CD4-positive, alpha-beta T cell treated with Interleukin-17A for 4 hours (primary cell): Measurements from ENCODE around the gene RNU1-3.
A peak's percentile ranks its signal among the peaks of the same experiment; 100 is the strongest.
"Not testable (repeated sequence)": the region's sequence is repeated elsewhere in the genome, so short reads cannot be mapped to it uniquely, and the experiment has no call there.

ENCODE experiments used
- DNase-seq: peaks from one replicate; pipeline ENCODE4 v3.0.0-alpha.2; 2020; ENCODE audit warnings: mixed read lengths

Gene RNU1-3

GRCh38 chr1:16693449-16694307 is 26.9 kb upstream of the RNU1-3 start:
- not testable (repeated sequence) for DNase-seq

GRCh38 chr1:16692717-16693448 is 26.1 kb upstream of the RNU1-3 start:
- not testable (repeated sequence) for DNase-seq

- DNase-seq, result not testable (repeated sequence)
Measured at GRCh38 chr1:16692283-16692682, 25.5 kb upstream of the RNU1-3 start.

- DNase-seq, result not testable (repeated sequence)
Measured at GRCh38 chr1:16690971-16691682, 24.4 kb upstream of the RNU1-3 start.

- DNase-seq, result not testable (repeated sequence)
Measured at GRCh38 chr1:16687132-16687800, 20.5 kb upstream of the RNU1-3 start.

- DNase-seq, result not testable (repeated sequence)
Measured at GRCh38 chr1:16685445-16686371, 19.0 kb upstream of the RNU1-3 start.

- not testable (repeated sequence) for DNase-seq
Measured at GRCh38 chr1:16684738-16685337, 18.1 kb upstream of the RNU1-3 start.

GRCh38 chr1:16684152-16684551 is 17.4 kb upstream of the RNU1-3 start:
- not testable (repeated sequence) for DNase-seq

GRCh38 chr1:16682803-16683202 is 16.1 kb upstream of the RNU1-3 start:
- DNase-seq, result not testable (repeated sequence)

GRCh38 chr1:16680366-16680765 is 13.6 kb upstream of the RNU1-3 start:
- not testable (repeated sequence) for DNase-seq

- DNase-seq, result peak; percentile 45
Measured at GRCh38 chr1:16677552-16678431, 11.0 kb upstream of the RNU1-3 start.

- DNase-seq, result peak; percentile 3
Measured at GRCh38 chr1:16676661-16677523, 10.1 kb upstream of the RNU1-3 start.

GRCh38 chr1:16675118-16675510 is 8.4 kb upstream of the RNU1-3 start:
- not testable (repeated sequence) for DNase-seq

GRCh38 chr1:16673976-16674375 is 7.2 kb upstream of the RNU1-3 start:
- not testable (repeated sequence) for DNase-seq

- not testable (repeated sequence) for DNase-seq
Measured at GRCh38 chr1:16665836-16666235, 912 bp downstream of the RNU1-3 start.

- DNase-seq, result not testable (repeated sequence)
Measured at GRCh38 chr1:16658234-16658633, 8.5 kb downstream of the RNU1-3 start.

GRCh38 chr1:16656981-16657683 is 9.6 kb downstream of the RNU1-3 start:
- DNase-seq, result not testable (repeated sequence)

- DNase-seq, result not testable (repeated sequence)
Measured at GRCh38 chr1:16656574-16656973, 10.2 kb downstream of the RNU1-3 start.
